SIG-M5 treated with dmso at 0.1 percent for 504 hours (cell line): Measurements from ENCODE around the gene COL15A1.

Source experiments
- DNase-seq: peaks from one replicate; lab custom pipeline; 2025; ENCODE audit not compliant: unreplicated experiment; lab: John Stamatoyannopoulos, UW

The COL15A1 gene

DNA sequence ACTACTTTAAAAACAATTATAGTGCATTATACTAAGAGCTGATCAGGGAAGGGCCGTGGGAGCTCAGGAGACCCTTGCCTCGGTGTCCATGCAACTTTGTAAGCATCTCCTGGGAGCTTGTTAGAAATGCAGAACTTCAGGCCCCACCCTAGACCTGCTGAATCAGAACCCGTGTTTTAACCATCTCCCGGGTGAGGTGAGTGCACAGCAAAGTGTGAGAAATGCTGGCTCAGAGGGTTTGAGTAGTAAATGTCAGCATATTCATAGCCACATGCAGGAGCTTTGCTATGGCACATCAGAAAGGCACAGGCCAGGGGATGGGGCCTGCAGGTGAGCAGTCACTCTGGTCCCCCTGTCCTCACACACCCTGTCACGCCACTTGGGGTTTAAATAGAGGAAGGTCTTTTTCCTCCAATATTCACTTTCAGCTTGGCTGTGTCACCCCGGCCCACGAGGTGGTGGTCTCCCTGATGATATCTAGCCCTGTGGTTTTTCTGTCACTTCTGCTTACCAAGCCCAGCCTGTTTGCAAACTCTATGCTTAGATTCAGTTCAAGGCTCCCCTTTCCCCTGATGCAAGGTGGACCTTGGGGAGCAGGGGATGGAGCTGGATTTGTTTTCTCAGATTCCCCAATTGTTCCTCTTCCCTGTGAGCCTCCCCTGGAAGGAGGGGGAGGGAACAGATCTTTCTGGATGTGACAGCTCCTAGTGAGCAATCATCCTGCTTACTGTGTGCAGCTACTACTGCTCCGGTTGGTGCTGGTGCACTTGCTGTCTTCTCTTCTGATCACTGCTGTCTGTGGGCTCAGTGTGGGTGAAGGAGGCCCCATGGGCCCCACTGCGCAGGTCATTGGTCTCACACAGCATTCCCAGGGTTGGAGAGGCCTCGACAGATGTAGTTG lies 109.4 kb downstream of the COL15A1 start:
- peak; percentile 51 for DNase-seq

DNA sequence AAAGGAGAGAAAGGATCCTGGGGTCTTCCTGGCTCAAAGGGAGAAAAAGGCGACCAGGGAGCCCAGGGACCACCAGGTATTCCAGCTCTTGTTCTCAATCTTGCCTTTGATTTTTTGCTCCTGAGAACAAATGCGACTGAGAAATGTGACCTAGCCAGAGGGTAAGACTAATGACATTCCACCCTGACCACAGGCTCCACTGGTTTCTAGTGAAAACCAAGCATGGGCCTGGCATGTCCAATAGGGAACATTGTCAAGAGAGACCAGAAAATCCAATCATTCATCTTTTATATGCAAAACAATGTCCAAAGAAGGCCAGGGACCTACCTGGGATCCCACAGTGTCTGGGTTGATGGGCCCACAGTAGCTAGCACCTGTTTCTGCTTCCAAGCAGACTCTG lies 110.9 kb downstream of the COL15A1 start:
- DNase-seq: no peak

DNA sequence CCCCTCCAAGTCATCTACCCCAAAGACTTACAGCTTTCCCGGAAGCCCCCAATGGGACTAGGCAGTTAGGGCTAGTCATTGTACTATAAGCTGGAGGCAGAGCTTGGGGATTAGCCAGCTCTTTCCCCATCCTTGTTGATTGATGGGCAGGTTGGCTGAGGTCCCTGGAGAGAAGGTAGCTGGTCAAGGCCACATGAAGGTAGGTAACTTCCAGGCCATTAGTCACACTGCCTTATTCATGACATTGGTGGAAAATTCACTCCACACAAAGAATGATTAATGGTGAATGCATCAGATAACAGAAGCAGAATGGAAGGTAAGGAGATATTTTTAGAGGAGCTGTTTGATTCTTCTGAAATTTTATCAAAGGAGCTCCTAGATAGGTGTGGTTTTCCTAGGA lies 111.7 kb downstream of the COL15A1 start:
- DNase-seq: no peak

DNA sequence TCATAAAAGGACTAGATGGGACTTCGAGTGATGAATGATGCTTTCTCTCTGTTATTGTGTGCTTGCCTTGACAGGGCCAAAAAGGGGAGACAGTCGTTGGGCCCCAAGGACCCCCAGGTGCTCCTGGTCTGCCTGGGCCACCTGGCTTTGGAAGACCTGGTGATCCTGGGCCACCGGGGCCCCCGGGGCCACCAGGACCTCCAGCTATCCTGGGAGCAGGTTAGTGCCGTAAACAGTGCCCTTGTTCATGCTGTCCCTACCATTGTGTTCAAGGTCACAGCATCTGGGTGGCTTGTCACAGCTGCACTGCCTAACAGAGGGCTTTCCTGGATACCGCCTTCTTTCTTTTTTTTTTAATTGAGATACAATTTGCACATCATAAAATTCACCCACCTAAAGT lies 112.5 kb downstream of the COL15A1 start:
- no peak for DNase-seq

DNA sequence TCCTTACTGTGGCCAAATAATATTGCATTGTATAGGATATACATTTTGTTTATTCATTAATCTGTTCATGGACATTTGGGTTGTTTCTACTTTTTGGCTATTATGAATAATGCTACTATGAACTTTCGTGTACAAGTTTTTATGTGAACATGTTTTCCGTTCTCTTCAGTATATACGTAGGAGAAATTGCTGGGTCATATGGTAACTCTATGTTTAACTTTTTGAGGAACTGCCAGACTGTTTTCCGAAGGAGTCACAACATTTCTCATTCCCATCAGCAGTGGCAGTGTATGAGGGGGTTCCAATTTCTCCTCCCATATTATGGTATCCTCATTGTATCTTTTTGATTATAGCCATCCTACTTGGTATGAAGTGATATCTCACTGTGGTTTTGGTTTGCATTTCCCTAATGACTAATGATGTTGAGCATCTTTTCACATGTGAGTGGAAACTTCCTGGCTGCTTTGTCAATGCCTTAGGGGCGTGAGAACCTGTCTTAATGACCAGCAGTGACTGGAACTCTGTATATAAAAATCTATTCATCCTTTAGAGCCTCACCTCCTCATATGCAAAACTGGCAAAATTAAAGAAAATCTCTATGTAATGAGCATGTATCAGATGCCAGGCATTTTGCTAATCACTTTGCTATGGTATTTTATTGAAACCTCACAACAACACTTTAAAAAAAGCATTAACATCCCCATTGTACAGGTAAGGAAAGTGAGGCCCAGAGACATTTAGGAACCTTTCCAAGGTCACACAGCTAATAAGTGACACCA lies 113.4 kb downstream of the COL15A1 start:
- peak; percentile 35 for DNase-seq

DNA sequence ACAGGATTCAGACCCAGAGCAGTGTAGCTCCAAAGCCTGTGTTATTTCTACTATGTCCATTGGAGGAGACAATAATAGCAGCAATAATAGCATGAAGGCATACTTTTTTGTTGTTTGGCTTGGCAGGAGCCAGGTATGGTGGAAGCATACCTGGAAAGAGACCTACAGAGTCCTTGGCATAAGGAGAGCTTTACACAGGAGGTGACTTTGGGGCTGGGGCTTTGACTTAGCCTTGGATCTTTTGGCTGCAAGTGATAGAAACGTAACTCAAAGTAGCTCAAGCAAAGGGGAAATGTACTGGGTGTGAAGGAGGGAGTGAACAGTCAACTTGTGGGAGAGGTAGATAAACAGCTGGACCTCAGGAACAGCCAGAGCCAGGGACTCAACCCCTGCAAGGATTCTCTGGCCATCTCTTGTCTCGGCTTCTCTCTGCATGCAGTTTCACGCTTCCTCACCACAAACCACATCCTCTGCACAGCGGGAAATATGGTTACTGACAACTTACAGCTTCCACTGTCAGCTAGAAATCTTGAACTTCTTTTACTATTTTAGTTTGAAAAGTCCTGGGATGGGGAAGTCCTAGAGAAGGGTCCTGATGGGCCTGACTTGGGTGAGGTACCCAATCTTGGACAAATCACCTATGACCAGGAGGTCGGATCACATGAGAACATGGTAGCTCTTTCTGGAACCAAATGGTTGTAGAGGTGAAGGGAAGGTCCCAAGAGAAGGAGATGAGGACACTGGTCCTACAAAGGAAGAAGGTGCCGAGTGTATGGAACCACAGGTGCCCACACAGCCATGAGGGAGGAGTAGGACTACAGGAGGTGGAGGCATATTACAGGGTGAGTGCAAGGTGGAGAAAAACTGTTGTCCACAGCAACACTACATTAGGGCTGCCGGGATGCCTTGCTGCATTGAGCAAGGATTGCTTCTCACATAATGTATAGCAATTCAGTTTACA lies 114.2 kb downstream of the COL15A1 start:
- DNase-seq: peak; percentile 88

DNA sequence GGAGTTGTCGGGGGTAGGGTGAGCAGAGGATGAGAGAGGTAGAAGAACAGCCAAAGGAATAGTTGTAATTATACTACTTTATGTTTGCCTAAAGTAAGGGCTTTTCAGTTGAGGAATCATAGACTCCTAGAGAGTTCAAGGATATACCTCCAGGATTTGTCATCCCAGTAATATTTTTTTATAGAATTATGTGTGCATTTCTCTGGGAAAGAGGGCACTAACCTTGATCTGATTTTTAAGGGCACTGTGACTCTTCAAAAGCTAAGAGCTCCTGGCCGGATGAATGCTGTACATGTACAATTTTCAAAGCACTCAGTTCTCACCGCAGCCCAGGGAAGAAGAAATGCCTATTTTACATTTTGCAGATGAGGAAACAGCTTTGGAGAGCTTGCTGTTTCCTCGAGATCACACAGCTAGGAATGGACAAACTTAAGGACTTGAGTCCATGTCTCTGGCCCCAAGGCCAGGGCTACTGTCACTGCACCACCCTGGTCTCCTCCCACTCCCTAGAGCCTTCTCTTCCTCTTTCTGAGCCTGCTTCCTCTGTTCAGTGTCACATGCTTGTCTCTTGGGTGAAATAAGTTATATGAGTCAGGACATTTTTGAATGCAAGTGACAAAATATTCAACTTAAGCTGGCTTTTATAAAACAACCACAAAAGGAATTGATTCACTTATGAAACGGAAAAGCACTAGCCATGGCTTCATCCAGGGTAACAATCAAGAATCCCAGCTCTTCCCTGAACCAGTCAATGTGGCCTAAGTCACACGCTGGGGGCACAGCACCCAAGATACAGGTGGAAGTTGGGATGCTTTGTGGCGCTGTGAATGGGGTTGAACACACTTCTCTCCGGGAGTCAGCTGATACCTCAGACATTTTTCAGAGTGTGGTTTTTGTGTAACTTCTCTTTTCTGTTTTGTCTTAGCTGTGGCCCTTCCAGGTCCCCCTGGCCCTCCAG lies 115.5 kb downstream of the COL15A1 start:
- peak; percentile 90 for DNase-seq

DNA sequence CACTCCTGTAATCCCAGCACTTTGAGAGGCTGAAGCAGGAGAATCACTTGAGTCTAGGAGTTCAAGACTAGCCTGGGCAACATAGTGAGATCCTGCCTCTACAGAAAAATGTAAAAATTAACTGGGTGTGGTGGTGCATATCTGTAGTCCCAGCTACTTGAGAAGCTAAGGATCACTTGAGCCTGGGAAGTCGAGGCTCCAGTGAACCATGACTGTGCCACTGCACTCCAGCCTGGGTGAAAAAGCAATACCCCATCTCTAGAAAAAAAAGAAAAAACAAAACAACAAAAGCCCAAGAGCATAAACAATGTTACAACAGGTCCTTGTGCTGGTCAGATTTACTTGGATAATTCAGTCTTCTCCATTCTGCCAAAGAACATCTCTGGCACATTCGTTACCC lies 116.9 kb downstream of the COL15A1 start:
- no peak for DNase-seq

DNA sequence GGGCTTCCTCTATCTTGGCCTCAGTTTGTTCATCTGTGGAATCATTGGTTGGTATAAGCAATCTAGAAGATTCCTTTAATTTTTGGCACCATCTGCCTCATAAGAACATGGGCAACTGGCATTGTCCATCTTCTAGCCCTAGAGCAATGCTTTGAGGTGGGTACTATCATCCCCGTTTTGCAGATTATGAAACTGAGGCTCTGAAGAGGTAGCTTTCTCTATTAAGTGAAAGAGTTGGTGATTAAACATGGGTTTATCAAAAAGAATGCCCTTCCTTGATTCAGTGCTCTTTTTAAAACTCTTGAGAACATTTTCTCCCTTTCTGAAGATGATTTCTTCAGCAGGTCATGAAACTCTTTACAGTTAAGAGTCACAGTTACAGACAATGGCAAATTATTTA lies 118.8 kb downstream of the COL15A1 start:
- no peak for DNase-seq

DNA sequence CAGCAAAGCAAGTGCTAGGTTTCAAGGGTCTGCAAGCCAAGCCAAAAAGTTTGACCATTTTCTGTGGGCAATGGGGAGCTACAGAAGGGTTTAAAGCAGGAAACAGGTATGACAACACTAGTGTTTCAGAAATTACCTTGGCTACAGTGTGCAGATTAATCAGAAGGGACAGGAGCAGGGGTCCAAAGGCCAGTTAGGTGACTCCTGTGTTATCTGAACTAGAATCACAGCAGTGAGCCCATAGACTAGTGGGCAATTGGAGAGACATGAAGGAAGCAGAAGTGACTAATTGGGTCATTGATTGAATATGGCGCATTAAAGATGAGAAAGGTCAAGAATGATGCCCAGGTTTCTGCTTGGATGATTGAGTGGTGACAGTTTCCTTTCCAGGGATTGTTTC lies 119.8 kb downstream of the COL15A1 start:
- DNase-seq: no peak

DNA sequence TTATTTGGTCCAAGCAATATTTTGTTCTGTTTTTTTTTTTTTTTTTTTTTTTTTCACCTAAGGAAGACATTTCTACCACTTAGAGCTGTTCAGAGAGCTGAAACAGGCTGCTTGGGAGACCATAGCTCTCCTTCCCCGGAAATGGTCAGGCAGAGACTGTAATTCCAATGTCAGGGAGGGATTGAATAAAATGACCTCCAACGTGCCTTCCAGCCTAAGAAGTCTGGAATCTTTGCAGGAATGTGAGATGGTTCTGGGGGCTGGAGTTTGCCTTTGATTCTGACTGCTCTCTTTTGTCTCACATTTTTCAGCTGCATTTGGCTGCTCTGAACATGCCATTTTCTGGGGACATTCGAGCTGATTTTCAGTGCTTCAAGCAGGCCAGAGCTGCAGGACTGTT lies 122.9 kb downstream of the COL15A1 start:
- DNase-seq: no peak

DNA sequence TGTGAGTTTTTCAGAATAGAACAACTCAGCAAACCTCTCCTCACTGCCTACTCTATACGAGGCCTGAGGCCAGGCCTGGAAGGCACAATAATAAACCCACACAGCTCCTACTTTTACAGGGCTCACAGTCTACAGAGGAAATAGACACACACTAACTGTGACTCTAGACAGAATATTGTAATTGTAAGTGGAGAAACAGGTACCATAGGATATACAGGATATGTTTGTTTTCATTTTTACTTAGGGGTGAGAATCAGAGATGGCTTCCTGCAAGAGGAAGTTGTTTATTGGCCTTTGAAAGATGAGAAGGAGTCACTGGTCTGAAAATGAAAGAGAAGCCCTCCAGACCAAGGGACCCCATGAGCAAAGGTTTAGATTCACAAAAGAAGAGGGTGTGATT lies 125.4 kb downstream of the COL15A1 start:
- DNase-seq: no peak

DNA sequence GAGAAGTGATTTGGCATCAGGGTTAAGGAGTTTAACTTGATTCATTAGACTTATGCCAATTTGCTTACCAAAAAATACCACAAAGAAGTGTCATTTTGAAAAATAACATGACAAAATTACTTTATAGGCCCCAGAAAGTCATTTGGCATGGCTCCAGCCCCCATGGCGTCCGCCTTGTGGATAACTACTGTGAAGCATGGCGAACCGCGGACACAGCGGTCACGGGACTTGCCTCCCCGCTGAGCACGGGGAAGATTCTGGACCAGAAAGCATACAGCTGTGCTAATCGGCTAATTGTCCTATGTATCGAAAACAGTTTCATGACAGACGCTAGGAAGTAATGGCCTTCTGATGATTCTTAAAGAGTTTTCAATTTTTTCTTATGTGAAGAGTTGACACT lies 125.8 kb downstream of the COL15A1 start:
- no peak for DNase-seq

DNA sequence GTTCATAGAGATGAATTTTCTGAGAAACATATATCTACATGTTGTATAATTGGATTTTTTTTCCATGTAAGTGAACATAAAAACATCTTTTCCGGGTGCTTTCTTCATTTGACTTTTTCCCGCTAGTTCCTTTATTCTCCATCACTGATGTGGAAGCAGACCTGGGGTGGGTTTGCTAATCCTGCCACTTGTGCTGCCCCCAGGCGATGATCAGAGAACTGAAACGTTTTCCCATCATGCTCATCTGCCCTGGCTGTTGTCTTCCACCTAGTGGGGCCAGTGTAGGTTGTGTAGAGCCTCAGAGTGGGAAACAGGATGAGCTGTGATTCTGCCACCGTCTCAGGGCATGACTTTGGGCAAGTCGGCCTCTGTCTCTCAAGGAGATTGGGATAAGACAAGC lies 127.0 kb downstream of the COL15A1 start:
- DNase-seq: no peak

DNA sequence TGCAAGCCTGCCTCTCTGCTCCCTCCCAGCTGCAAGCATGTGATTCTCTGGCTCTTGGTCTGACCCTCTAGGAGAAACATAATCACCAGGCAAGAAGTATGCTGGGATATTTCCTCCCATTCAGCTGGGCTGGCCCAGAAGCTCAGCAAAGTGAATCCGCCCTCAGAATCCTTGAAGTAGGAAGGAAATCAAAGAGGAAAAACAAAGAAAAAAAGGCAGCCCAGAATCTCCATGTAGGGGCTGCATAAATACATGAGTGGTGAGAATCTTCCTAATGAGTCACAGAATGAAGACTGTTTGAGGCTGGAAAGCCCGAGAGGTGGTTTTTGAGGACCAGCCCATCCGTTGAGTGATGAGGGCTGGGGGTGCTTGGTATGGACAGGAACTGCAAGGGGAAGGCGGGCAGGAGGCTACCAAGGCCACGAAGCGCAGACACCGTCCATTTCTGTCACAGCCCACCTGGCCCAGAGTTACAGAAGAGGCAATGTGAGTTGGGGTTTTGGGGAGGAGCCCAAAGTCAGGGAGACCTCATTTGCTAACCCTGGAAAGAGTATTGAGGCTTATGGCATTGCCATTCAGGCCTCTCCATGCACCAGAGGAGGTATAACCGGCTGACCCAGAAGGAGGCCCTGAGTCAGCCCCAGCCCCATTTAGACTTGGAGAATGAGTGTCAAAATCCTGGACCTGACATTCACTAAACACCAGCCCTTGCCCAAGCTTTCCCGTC lies 127.8 kb downstream of the COL15A1 start:
- no peak for DNase-seq

DNA sequence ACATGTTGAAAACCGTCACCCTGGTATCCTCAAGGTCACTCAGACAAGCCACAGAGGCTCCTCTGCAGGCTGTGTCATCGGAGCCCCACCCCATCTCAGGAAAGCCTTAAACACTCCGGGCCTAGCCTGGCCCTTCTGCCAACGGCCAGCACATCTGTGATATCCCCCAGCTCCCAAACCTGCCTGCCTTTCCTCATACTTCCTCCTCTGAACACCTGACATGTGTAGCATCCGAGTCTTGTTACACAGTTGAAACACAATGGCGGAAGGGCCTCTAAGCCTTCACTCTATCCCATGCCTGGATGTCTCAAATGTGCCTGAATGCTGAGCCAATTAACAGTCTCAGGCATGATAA lies 128.3 kb downstream of the COL15A1 start:
- DNase-seq: no peak

DNA sequence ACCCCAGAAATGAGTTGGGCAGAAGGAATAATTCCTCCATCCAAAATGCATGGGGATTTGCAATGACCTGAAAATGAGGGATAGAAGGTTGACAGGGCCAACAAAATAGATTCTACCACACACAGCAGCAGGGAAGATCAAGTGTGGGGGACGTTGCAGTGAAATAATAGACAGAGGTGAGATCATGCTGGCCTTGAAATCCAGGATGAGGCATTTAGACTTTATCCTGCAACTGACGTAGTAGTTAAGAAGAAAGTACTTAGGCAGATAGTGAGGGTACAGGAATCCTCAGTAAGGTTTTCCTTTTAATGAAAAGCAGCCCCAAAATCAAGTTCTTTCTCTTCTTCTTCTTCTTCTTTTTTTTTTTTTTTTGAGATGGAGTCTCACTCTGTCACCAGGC lies 129.6 kb downstream of the COL15A1 start:
- no peak for DNase-seq

DNA sequence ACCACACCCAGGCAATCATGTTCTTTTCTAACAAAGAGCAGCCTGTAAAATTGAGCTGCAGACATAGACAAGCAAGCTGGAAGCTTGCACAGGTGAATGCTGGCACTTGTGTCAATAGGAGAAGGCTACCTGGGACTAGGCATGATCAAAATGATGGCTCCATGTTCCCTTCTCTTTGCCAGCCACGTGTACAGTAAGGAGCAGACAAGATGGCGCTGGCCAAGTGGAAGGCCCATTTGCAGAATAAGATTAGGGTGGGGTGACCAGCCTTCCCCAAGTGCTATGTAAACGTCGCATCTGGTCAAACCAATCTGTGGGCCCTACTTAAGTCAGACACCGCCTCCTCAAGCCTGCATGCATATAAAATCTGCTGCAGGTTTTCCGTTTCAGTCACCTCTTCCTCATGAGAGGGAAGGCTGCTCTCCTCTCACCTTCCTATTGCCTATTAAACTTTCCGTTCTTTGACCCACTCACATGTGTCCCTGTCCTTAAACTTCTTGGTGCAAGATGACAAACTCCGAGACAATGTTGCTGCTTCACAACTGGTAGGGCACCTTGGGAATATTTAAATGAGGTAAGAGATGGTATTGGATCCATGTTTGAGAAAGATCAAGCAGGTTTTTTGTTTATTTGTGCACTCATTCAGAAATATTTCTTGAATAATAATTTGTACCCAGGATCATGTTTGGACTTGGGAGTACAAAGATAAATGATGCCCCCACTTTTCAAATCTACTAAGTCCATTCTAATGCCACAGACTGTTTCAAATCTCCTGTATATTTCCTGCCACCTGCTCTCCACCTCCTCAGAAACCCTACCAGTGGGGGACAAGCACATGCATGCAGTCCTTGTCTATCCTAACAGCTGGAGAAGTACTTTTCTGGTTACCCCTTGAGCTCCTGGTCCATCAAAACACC lies 130.5 kb downstream of the COL15A1 start:
- no peak for DNase-seq

DNA sequence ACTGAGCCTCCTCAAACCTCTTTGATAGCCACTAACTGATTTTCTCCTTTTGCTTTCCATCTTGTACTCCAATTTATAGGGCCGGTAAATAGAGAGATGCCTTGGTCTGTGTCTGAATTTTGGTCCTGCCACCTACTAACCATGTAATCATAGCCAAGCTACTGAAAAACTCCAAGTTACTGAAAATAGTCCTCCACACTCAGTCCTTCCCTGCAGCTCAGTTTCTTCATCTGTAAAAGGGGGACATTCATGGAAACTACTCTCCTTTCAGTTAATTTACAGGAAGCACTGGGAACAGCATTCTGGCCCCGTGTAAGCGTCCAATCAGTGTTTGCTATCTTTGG lies 131.2 kb downstream of the COL15A1 start:
- no peak for DNase-seq
